SK-N-SH treated with all-trans-retinoic acid at 6 μM for 48 hours (cell line): ENCODE measurements around the gene SNPH.
A peak's percentile ranks its signal among the peaks of the same experiment; 100 is the strongest.

Source experiments
- ATAC-seq: fragments of 200-7000 bp; cut with Tn5 transposase; 3 replicates; pipeline ENCODE4 v1.9.1; 2020; ENCODE audit warnings: mild to moderate bottlenecking, moderate library complexity
- ARNTL ChIP-seq: fragments of 450-650 bp; formaldehyde crosslinking; IDR thresholded peaks from 2 replicates; pipeline ENCODE4 v1.5.0; 2020; ENCODE audit warnings: low read depth, mild to moderate bottlenecking, moderate library complexity, borderline replicate concordance
- BACH2 ChIP-seq: fragments of 250-450 bp; sonication (Bioruptor Pico); IDR thresholded peaks from 2 replicates; pipeline ENCODE4 v1.9.0; 2021; ENCODE audit warnings: mild to moderate bottlenecking, borderline replicate concordance
- CREB5 ChIP-seq: fragments of 250-450 bp; sonication (Bioruptor Pico); IDR thresholded peaks from 2 replicates; pipeline ENCODE4 v1.5.1; 2020; ENCODE audit warnings: low read depth, mild to moderate bottlenecking, moderate library complexity
- CSDC2 ChIP-seq: fragments of 250-450 bp; sonication (Bioruptor Pico); IDR thresholded peaks from 2 replicates; pipeline ENCODE4 v1.5.0; 2020; ENCODE audit warnings: mild to moderate bottlenecking, moderate library complexity
- CSRNP3 ChIP-seq: fragments of 250-450 bp; sonication (Bioruptor Pico); IDR thresholded peaks from 2 replicates; pipeline ENCODE4 v1.5.1; 2021; ENCODE audit warnings: mild to moderate bottlenecking, moderate library complexity
- GLIS3 ChIP-seq: fragments of 250-450 bp; sonication (Bioruptor Pico); IDR thresholded peaks from 2 replicates; pipeline ENCODE4 v1.5.0; 2020; ENCODE audit warnings: mild to moderate bottlenecking, moderate library complexity
- ISL1 ChIP-seq: fragments of 250-450 bp; sonication (Bioruptor Pico); IDR thresholded peaks from 2 replicates; pipeline ENCODE4 v2.1.2; 2022; ENCODE audit warnings: mild to moderate bottlenecking, moderate library complexity
- OSR1 ChIP-seq: fragments of 250-450 bp; sonication (Bioruptor Pico); IDR thresholded peaks from 2 replicates; pipeline ENCODE4 v1.8.0; 2022; ENCODE audit warnings: moderate library complexity, mild to moderate bottlenecking, inconsistent platforms
- PATZ1 ChIP-seq: fragments of 250-450 bp; sonication (Bioruptor Pico); IDR thresholded peaks from 2 replicates; pipeline ENCODE4 v1.8.0; 2020; ENCODE audit warnings: mild to moderate bottlenecking, moderate library complexity, borderline replicate concordance
- POU6F1 ChIP-seq: fragments of 250-450 bp; sonication (Bioruptor Pico); IDR thresholded peaks from 2 replicates; pipeline ENCODE4 v1.8.0; 2021; ENCODE audit warnings: low read depth, mild to moderate bottlenecking, moderate library complexity, borderline replicate concordance
- PPARA ChIP-seq: fragments of 250-450 bp; sonication (Bioruptor Pico); IDR thresholded peaks from 2 replicates; pipeline ENCODE4 v1.5.0; 2020; ENCODE audit warnings: mild to moderate bottlenecking, borderline replicate concordance
- RARB ChIP-seq: fragments of 250-450 bp; sonication (Bioruptor Pico); IDR thresholded peaks from 2 replicates; pipeline ENCODE4 v1.8.0; 2021; ENCODE audit warnings: mild to moderate bottlenecking, moderate library complexity
- TCF4 ChIP-seq: fragments of 250-450 bp; sonication (Bioruptor Pico); IDR thresholded peaks from 2 replicates; pipeline ENCODE4 v1.8.0; 2021; ENCODE audit warnings: mild to moderate bottlenecking, moderate library complexity, borderline replicate concordance
- TSHZ2 ChIP-seq: fragments of 250-450 bp; sonication (Bioruptor Pico); IDR thresholded peaks from 2 replicates; pipeline ENCODE4 v1.5.0; 2020; ENCODE audit warnings: mild to moderate bottlenecking, moderate library complexity
- ZFP3 ChIP-seq: fragments of 250-450 bp; sonication (Bioruptor Pico); IDR thresholded peaks from 2 replicates; pipeline ENCODE4 v1.5.0; 2020; ENCODE audit warnings: mild to moderate bottlenecking, moderate library complexity
- ZFP30 ChIP-seq: fragments of 450-650 bp; formaldehyde crosslinking; IDR thresholded peaks from 2 replicates; pipeline ENCODE4 v1.5.0; 2022; ENCODE audit warnings: mild to moderate bottlenecking, moderate library complexity
- ZNF565 ChIP-seq: fragments of 450-650 bp; formaldehyde crosslinking; conservative IDR thresholded peaks from 2 replicates; pipeline ENCODE4 v1.5.0; 2020; ENCODE audit warnings: low read depth, mild to moderate bottlenecking, moderate library complexity
- ZNF70 ChIP-seq: fragments of 450-650 bp; formaldehyde crosslinking; IDR thresholded peaks from 2 replicates; pipeline ENCODE4 v1.5.0; 2020; ENCODE audit warnings: mild to moderate bottlenecking, moderate library complexity
- ZNF8 ChIP-seq: fragments of 450-650 bp; formaldehyde crosslinking; IDR thresholded peaks from 2 replicates; pipeline ENCODE4 v1.5.0; 2020; ENCODE audit warnings: mild to moderate bottlenecking, moderate library complexity

SNPH gene

GRCh38 chr20:1265916-1266166 is 253 bp upstream of the SNPH start:
- TF ChIP-seq RARB (CRISPR knock-in tag) (no peak), ZFP3 (CRISPR knock-in tag) (no peak), TCF4 (CRISPR knock-in tag) (no peak), BACH2 (CRISPR knock-in tag) (no peak), POU6F1 (CRISPR knock-in tag) (no peak), ISL1 (CRISPR knock-in tag) (peak; percentile 14; the same call in 1 of the 2 replicates), PPARA (no peak), CSRNP3 (CRISPR knock-in tag) (no peak), CSDC2 (no peak)
- no peak for ATAC-seq

GRCh38 chr20:1267161-1267560 is 1.1 kb downstream of the SNPH start:
- ATAC-seq: no peak
- TF ChIP-seq CREB5 (CRISPR knock-in tag) (no peak), PPARA (no peak), ZNF70 (CRISPR knock-in tag) (no peak), CSDC2 (no peak), RARB (CRISPR knock-in tag) (no peak), OSR1 (no peak), PATZ1 (CRISPR knock-in tag) (no peak), TCF4 (CRISPR knock-in tag) (no peak), POU6F1 (CRISPR knock-in tag) (no peak), ARNTL (no peak), ZFP3 (CRISPR knock-in tag) (no peak), TSHZ2 (no peak), ISL1 (CRISPR knock-in tag) (no peak), GLIS3 (no peak), ZNF565 (no peak)

GRCh38 chr20:1267809-1268374 is 1.8 kb downstream of the SNPH start:
- no peak for ATAC-seq
- no peak for TF ChIP-seq ZNF8
- no peak for TF ChIP-seq ZFP30 (CRISPR knock-in tag)
- no peak for TF ChIP-seq CSRNP3 (CRISPR knock-in tag)
- TF ChIP-seq POU6F1 (CRISPR knock-in tag): no peak
